CD4-positive, alpha-beta T cell treated with Interleukin-10 for 1 hour (primary cell): ENCODE measurements around the gene SRA1.

Experiments used
- DNase-seq: peaks from one replicate; pipeline ENCODE4 v3.0.0-alpha.2; 2020

SRA1 gene

GRCh38 chr5:140570058-140570457 is 12.8 kb upstream of the SRA1 start:
- DNase-seq, result no peak

GRCh38 chr5:140569197-140569596 is 11.9 kb upstream of the SRA1 start:
- peak; percentile 39 for DNase-seq

- DNase-seq, result no peak
Measured at GRCh38 chr5:140568443-140569063, 11.3 kb upstream of the SRA1 start.

GRCh38 chr5:140567871-140568270 is 10.6 kb upstream of the SRA1 start:
- no peak for DNase-seq

- DNase-seq, result no peak
Measured at GRCh38 chr5:140567136-140567818, 10.0 kb upstream of the SRA1 start.

- DNase-seq, result no peak
Measured at GRCh38 chr5:140566665-140567064, 9.4 kb upstream of the SRA1 start.

- no peak for DNase-seq
Measured at GRCh38 chr5:140565780-140566095, 8.5 kb upstream of the SRA1 start.

- no peak for DNase-seq
Measured at GRCh38 chr5:140565024-140565779, 7.9 kb upstream of the SRA1 start.

- DNase-seq, result peak; percentile 99
Measured at GRCh38 chr5:140564196-140565023, 7.1 kb upstream of the SRA1 start, which contains the start of the genes APBB3 and SLC35A4. TSS of gene APBB3 (minus strand) at chr5:140564598. CDS start at chr5:140564245, 353 bp downstream. TSS of gene SLC35A4 (plus strand) at chr5:140564828. CDS start at chr5:140567170, 2,342 bp downstream.

- peak; percentile 15 for DNase-seq
Measured at GRCh38 chr5:140563596-140563995, 6.3 kb upstream of the SRA1 start.

GRCh38 chr5:140561753-140562523 is 4.7 kb upstream of the SRA1 start:
- DNase-seq, result no peak

- DNase-seq, result no peak
Measured at GRCh38 chr5:140560227-140560626, 3.0 kb upstream of the SRA1 start.

GRCh38 chr5:140558542-140558941 is 1.3 kb upstream of the SRA1 start:
- DNase-seq, result no peak

GRCh38 chr5:140557965-140558364 is 692 bp upstream of the SRA1 start:
- DNase-seq, result no peak

GRCh38 chr5:140556438-140556837 is 835 bp downstream of the SRA1 start:
- no peak for DNase-seq

GRCh38 chr5:140555747-140556312 is 1.4 kb downstream of the SRA1 start:
- no peak for DNase-seq

GRCh38 chr5:140554454-140554853 is 2.8 kb downstream of the SRA1 start:
- no peak for DNase-seq

- no peak for DNase-seq
Measured at GRCh38 chr5:140553657-140554056, 3.6 kb downstream of the SRA1 start.

GRCh38 chr5:140551872-140552271 is 5.4 kb downstream of the SRA1 start:
- no peak for DNase-seq

- no peak for DNase-seq
Measured at GRCh38 chr5:140550147-140551079, 6.9 kb downstream of the SRA1 start.
